H1 (cell line): ENCODE data around the gene LRRC9. TPM values are rescaled to one million over a fixed set of nuclear protein-coding genes. Genes with fewer than 3 reads are reported as not detected.

ENCODE experiments used
- CTCF ChIA-PET: fragments of 300-600 bp; sonication (Branson Sonifier 250); formaldehyde crosslinking; loops from one replicate; lab custom pipeline; 2021; ENCODE audit not compliant: partially characterized antibody; lab: Charles Lee
- POLR2A ChIA-PET: fragments of 300-600 bp; sonication (Branson Sonifier 250); formaldehyde crosslinking; loops from one replicate; lab custom pipeline; 2021; ENCODE audit warnings: inconsistent platforms; ENCODE audit not compliant: partially characterized antibody; lab: Charles Lee
- DNase-seq, 2 experiments: peaks; one replicate each; pipeline versions ENCODE4 v3.0.0 to v3.0.0-alpha.2; 2010 to 2022; ENCODE audit warnings: low spot score in 2 of 2, low read depth in 1 of 2, mixed read lengths in 1 of 2
- FAIRE-seq: peaks from 2 replicates; lab custom pipeline; 2011; peaks lifted over from hg19 to GRCh38; lab: Jason Lieb, UNC
- H2AFZ ChIP-seq: 2 replicates; pipeline ENCODE4 v1.8.1; 2012; ENCODE audit warnings: low read length, inconsistent platforms
- H2AK5ac ChIP-seq: 2 replicates; pipeline ENCODE4 v1.6.1; 2013; ENCODE audit warnings: low read depth, low read length
- H2BK120ac ChIP-seq: replicated peaks from 2 replicates; pipeline ENCODE3; 2013; ENCODE audit warnings: low read depth, low read length, inconsistent platforms
- H2BK12ac ChIP-seq: 2 replicates; pipeline ENCODE4 v1.6.1; 2013; ENCODE audit warnings: low read depth, low read length
- H2BK15ac ChIP-seq: 2 replicates; pipeline ENCODE4 v1.6.1; 2013; ENCODE audit warnings: low read length
- H2BK20ac ChIP-seq: 2 replicates; pipeline ENCODE4 v1.6.1; 2013; ENCODE audit warnings: low read length
- H2BK5ac ChIP-seq: 2 replicates; pipeline ENCODE4 v1.6.1; 2013; ENCODE audit warnings: low read depth, low read length
- H3K14ac ChIP-seq: 2 replicates; pipeline ENCODE4 v1.6.1; 2013; ENCODE audit warnings: inconsistent platforms; ENCODE audit not compliant: insufficient read length
- H3K18ac ChIP-seq: 2 replicates; pipeline ENCODE4 v1.6.1; 2013; ENCODE audit warnings: low read length; ENCODE audit errors: extremely low read depth
- H3K23ac ChIP-seq: 2 replicates; pipeline ENCODE4 v1.6.1; 2013; ENCODE audit warnings: inconsistent platforms; ENCODE audit not compliant: insufficient read length
- H3K23me2 ChIP-seq: 2 replicates; pipeline ENCODE4 v1.6.1; 2013; ENCODE audit warnings: low read depth, low read length
- H3K27ac ChIP-seq: 2 replicates; pipeline ENCODE4 v1.6.1; 2011; ENCODE audit warnings: low read depth, low read length, inconsistent platforms
- H3K27me3 ChIP-seq, 4 experiments: replicated peaks in 1 of 4; 1 replicate in 1 of 4; 2 replicates in 3 of 4; pipeline versions ENCODE4 v1.6.1 to v1.8.1; 2011 to 2013; ENCODE audit warnings: low read length in 3 of 4, mild to moderate bottlenecking in 3 of 4, inconsistent platforms in 2 of 4, mixed read lengths in 2 of 4, moderate library complexity in 1 of 4; ENCODE audit not compliant: control insufficient read depth in 3 of 4, insufficient read depth in 3 of 4; ENCODE audit errors: extremely low read depth in 1 of 4
- H3K36me3 ChIP-seq, 4 experiments: 2 replicates each; pipeline versions ENCODE4 v1.6.1 to v1.8.1; 2011 to 2013; ENCODE audit warnings: mild to moderate bottlenecking in 4 of 4, low read length in 3 of 4, moderate library complexity in 2 of 4, control low read depth in 1 of 4, inconsistent platforms in 1 of 4; ENCODE audit not compliant: insufficient read depth in 4 of 4, control insufficient read depth in 2 of 4
- H3K4ac ChIP-seq: replicated peaks from 2 replicates; pipeline ENCODE3; 2013; ENCODE audit warnings: low read length, low read depth, mixed read lengths, inconsistent platforms; ENCODE audit not compliant: insufficient read length
- H3K4me1 ChIP-seq, 4 experiments: replicated peaks in 1 of 4; 1 replicate in 1 of 4; 2 replicates in 3 of 4; pipeline versions ENCODE4 v1.6.1 to v1.8.1; 2011 to 2013; ENCODE audit warnings: low read length in 3 of 4, inconsistent platforms in 2 of 4, mixed read lengths in 1 of 4; ENCODE audit not compliant: insufficient read depth in 4 of 4, control insufficient read depth in 3 of 4
- H3K4me2 ChIP-seq, 2 experiments: 2 replicates each; pipeline versions ENCODE4 v1.6.1 to v1.8.1; 2011 to 2013; ENCODE audit warnings: low read depth in 2 of 2, low read length in 2 of 2, control low read depth in 1 of 2, inconsistent platforms in 1 of 2, mild to moderate bottlenecking in 1 of 2; ENCODE audit not compliant: insufficient read depth in 1 of 2
- H3K4me3 ChIP-seq, 4 experiments: fragments of 200-600, 300-600 bp in 1 of 4; sonication (generic), shearing (Covaris generic), sonication (Bioruptor Twin) in 1 of 4; 2 replicates each; pipeline versions ENCODE4 v1.5.1 to v1.8.1; 2011 to 2016; ENCODE audit warnings: low read length in 4 of 4, low read depth in 3 of 4, control low read depth in 2 of 4, inconsistent platforms in 2 of 4, mild to moderate bottlenecking in 2 of 4, mixed read lengths in 1 of 4, moderate library complexity in 1 of 4; ENCODE audit not compliant: insufficient read depth in 2 of 4; ENCODE audit errors: extremely low read depth in 1 of 4
- H3K56ac ChIP-seq: replicated peaks from 2 replicates; pipeline ENCODE3; 2013; ENCODE audit warnings: low read depth, mild to moderate bottlenecking, mixed read lengths, low read length, inconsistent platforms; ENCODE audit not compliant: insufficient read length
- H3K79me1 ChIP-seq: 2 replicates; pipeline ENCODE4 v1.6.1; 2013; ENCODE audit warnings: low read depth, low read length, control low read depth
- H3K79me2 ChIP-seq, 2 experiments: 2 replicates each; pipeline versions ENCODE4 v1.6.1 to v1.8.1; 2012 to 2013; ENCODE audit warnings: low read length in 2 of 2, mild to moderate bottlenecking in 2 of 2, inconsistent platforms in 1 of 2; ENCODE audit not compliant: insufficient read depth in 2 of 2, control insufficient read depth in 1 of 2
- H3K9ac ChIP-seq, 4 experiments: replicated peaks in 1 of 4; 1 replicate in 1 of 4; 2 replicates in 3 of 4; pipeline versions ENCODE4 v1.6.1 to v1.8.1; 2011 to 2013; ENCODE audit warnings: low read depth in 3 of 4, low read length in 3 of 4, control low read depth in 2 of 4, mild to moderate bottlenecking in 2 of 4, moderate library complexity in 2 of 4, inconsistent platforms in 1 of 4; ENCODE audit errors: extremely low read depth in 1 of 4
- H3K9me3 ChIP-seq, 2 experiments: 2 replicates each; pipeline versions ENCODE4 v1.6.1 to v1.8.1; 2012 to 2013; ENCODE audit warnings: mild to moderate bottlenecking in 2 of 2, moderate library complexity in 2 of 2, control low read depth in 1 of 2, inconsistent platforms in 1 of 2, low read depth in 1 of 2, low read length in 1 of 2, mixed read lengths in 1 of 2; ENCODE audit not compliant: insufficient read depth in 2 of 2
- H4K20me1 ChIP-seq, 2 experiments: replicated peaks in 1 of 2; 2 replicates each; pipeline versions ENCODE3 to v1.8.1; 2011 to 2013; ENCODE audit warnings: inconsistent platforms in 2 of 2, low read length in 2 of 2, mild to moderate bottlenecking in 1 of 2; ENCODE audit not compliant: insufficient read depth in 2 of 2, control insufficient read depth in 1 of 2
- H4K5ac ChIP-seq: 2 replicates; pipeline ENCODE4 v1.6.1; 2013; ENCODE audit warnings: low read length, low read depth, mixed read lengths, inconsistent platforms; ENCODE audit not compliant: insufficient read length
- H4K8ac ChIP-seq: 2 replicates; pipeline ENCODE4 v1.8.0; 2013; ENCODE audit warnings: mild to moderate bottlenecking, moderate library complexity, low read length, inconsistent platforms; ENCODE audit not compliant: insufficient read depth; ENCODE audit errors: extremely low read depth
- H4K91ac ChIP-seq: replicated peaks from 2 replicates; pipeline ENCODE3; 2013; ENCODE audit warnings: low read length, mixed read lengths, inconsistent platforms; ENCODE audit not compliant: insufficient read length
- ASH2L ChIP-seq: fragments of 200-600, 300-600 bp; sonication (generic); IDR thresholded peaks from one replicate; pipeline ENCODE4 v1.7.1; 2017; ENCODE audit warnings: low read length
- BACH1 ChIP-seq: IDR thresholded peaks from 2 replicates; pipeline ENCODE4 v1.6.1; 2012; ENCODE audit warnings: low read length, improper control_type of control experiment
- EZH2 ChIP-seq: fragments of 200-600 bp; sonication (generic); IDR thresholded peaks from 2 replicates; pipeline ENCODE4 v1.7.1; 2012; ENCODE audit warnings: low read depth, mild to moderate bottlenecking, moderate library complexity, low read length, inconsistent platforms; ENCODE audit not compliant: severe bottlenecking
- JUND ChIP-seq: IDR thresholded peaks from 2 replicates; pipeline ENCODE4 v1.6.1; 2011; ENCODE audit warnings: mild to moderate bottlenecking, improper control_type of control experiment, low read length
- PHF8 ChIP-seq: fragments of 200-600 bp; sonication (generic); conservative IDR thresholded peaks from 2 replicates; pipeline ENCODE4 v1.7.1; 2012; ENCODE audit warnings: low read depth, mild to moderate bottlenecking, inconsistent platforms, low read length, moderate library complexity
- POLR2A ChIP-seq, 2 experiments: IDR thresholded peaks; 1 replicate in 1 of 2; 2 replicates in 1 of 2; pipeline ENCODE4 v1.6.1; 2011; ENCODE audit warnings: low read depth in 2 of 2, low read length in 2 of 2, mild to moderate bottlenecking in 2 of 2; ENCODE audit errors: control extremely low read depth in 1 of 2
- RNF2 ChIP-seq: fragments of 200-900, 300-1000 bp; sonication (generic); IDR thresholded peaks from 2 replicates; pipeline ENCODE4 v1.7.1; 2016; ENCODE audit warnings: borderline replicate concordance, low read depth, mild to moderate bottlenecking, antibody characterized with exemption, low read length; ENCODE audit not compliant: poor library complexity, severe bottlenecking; ENCODE audit errors: missing control alignments
- SIRT6 ChIP-seq: IDR thresholded peaks from one replicate; pipeline ENCODE4 v1.7.1; 2012; ENCODE audit warnings: low read length, inconsistent platforms
- SP1 ChIP-seq: IDR thresholded peaks from 2 replicates; pipeline ENCODE4 v1.6.1; 2011; ENCODE audit warnings: low read depth, low read length
- SP4 ChIP-seq: IDR thresholded peaks from 2 replicates; pipeline ENCODE4 v1.6.1; 2012; ENCODE audit warnings: low read length, inconsistent platforms
- SUZ12 ChIP-seq: fragments of 200-600 bp; sonication (generic); IDR thresholded peaks from 2 replicates; pipeline ENCODE4 v1.6.1; 2012; ENCODE audit warnings: mild to moderate bottlenecking, inconsistent platforms, low read length, moderate library complexity, mixed read lengths
- TAF7 ChIP-seq: optimal IDR thresholded peaks from 2 replicates; pipeline ENCODE3; 2011; ENCODE audit warnings: low read depth, mild to moderate bottlenecking, inconsistent platforms, low read length, moderate library complexity, borderline replicate concordance
- polyA plus RNA-seq, 7 experiments: library from polyadenylated mRNA; depleted of rRNA in 3 of 7; stranded (reverse) in 5 of 7; unstranded in 2 of 7; fragments of >200 nt in 5 of 7; fragments of 200-250 nt in 2 of 7; gene quantifications; 1 replicate in 5 of 7; 2 replicates in 1 of 7; 4 replicates in 1 of 7; pipeline versions ENCODE4 v1.2.1 to v1.2.3, GENCODE V29; 2011 to 2013; ENCODE audit warnings: missing spikeins in 2 of 7, mixed read lengths in 2 of 7
- total RNA-seq: library from RNA; stranded (reverse); fragmentation: NEBNext Ultra II Directional; extraction: Animal tissue kit (Norgen Biotek cat#: 25700); gene quantifications from 2 replicates; pipeline ENCODE4 v1.2.1, GENCODE V29; 2021

Gene LRRC9
- total and polyA plus RNA-seq, 2 of the 8 experiments (the other 6 are each of a cell fraction or from before 2014, with no cell fraction given) = 0.12 to 0.84 TPM

DNA sequence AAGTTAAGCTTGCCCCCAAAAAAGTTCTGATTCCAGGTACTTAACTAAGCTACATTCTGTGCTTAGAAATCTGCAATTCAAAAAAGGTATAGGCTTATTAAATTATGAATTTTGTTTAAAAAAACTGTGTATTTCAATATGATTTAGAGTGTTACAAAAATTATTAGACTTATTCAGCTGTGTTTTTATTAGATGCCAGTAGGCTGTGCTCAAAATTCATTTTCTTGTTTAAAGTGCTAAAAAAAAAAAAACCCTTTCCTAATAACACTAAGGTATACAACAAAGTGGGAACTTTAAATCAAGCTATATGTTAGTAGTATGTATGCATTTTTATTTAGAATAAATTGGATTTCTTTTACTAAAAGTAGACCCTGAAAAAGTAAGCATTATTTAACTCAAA, 25.0 kb downstream of the LRRC9 start:
- H2BK120ac ChIP-seq = no peak overlapping the region
- no peak overlapping the region for H2BK12ac ChIP-seq
- no peak overlapping the region for H4K91ac ChIP-seq
- no peaks in the 10 kb centered on the region for H3K36me3 ChIP-seq
- H3K9me3 ChIP-seq = no peaks in the 10 kb centered on the region
- H3K9ac ChIP-seq = no peak overlapping the region
- no peak overlapping the region for H3K23ac ChIP-seq
- no peaks in the 10 kb centered on the region for H3K4me1 ChIP-seq
- H3K27ac ChIP-seq = no peak overlapping the region
- H3K79me1 ChIP-seq = no peaks in the 10 kb centered on the region
- H4K8ac ChIP-seq = no peak overlapping the region
- H2BK15ac ChIP-seq = no peak overlapping the region
- no peak overlapping the region for H3K18ac ChIP-seq
- no peak overlapping the region for H3K4me2 ChIP-seq
- no peaks in the 10 kb centered on the region for H3K23me2 ChIP-seq
- FAIRE-seq = no peak
- no peaks in the 10 kb centered on the region for H3K27me3 ChIP-seq
- no peak overlapping the region for H3K56ac ChIP-seq
- no peak overlapping the region for H2BK5ac ChIP-seq
- ChIA-PET POLR2A (no interaction called here), CTCF (interaction anchor here (0.7 to 1.9 kb wide), 3 partner anchors 19 to 62 kb away, joined by 3 to 6 read pairs (median 4); no protein-coding TSS in a partner anchor)
- H3K4ac ChIP-seq = no peak overlapping the region
- H3K79me2 ChIP-seq = no peaks in the 10 kb centered on the region
- no peak overlapping the region for H4K5ac ChIP-seq
- no peak for DNase-seq
- no peak overlapping the region for H2BK20ac ChIP-seq
- no peak overlapping the region for H2AFZ ChIP-seq
- H4K20me1 ChIP-seq = no peaks in the 10 kb centered on the region
- no peak overlapping the region for H3K14ac ChIP-seq
- no peak overlapping the region for H2AK5ac ChIP-seq
- no peak overlapping the region for H3K4me3 ChIP-seq
- TF ChIP-seq ASH2L = no peak
- no peak for TF ChIP-seq BACH1
- TF ChIP-seq RNF2 = no peak
- no peak for TF ChIP-seq TAF7
- TF ChIP-seq SP1 = no peak
- no peak for TF ChIP-seq SUZ12
- TF ChIP-seq PHF8 = no peak
- no peak for TF ChIP-seq EZH2
- no peak for TF ChIP-seq JUND
- no peak for TF ChIP-seq POLR2A (IDR thresholded peaks at IDR 0.05; ENCODE audit: control extremely low read depth in 1 of 2, low read depth in 2 of 2, low read length in 2 of 2)
- no peak for TF ChIP-seq SIRT6
- TF ChIP-seq SP4 = no peak
